ENCODE results near the gene ZNF343.
"Not testable (repeated sequence)": the region's sequence is repeated elsewhere in the genome, so short reads cannot be mapped to it uniquely, and the experiment has no call there.

DNA sequence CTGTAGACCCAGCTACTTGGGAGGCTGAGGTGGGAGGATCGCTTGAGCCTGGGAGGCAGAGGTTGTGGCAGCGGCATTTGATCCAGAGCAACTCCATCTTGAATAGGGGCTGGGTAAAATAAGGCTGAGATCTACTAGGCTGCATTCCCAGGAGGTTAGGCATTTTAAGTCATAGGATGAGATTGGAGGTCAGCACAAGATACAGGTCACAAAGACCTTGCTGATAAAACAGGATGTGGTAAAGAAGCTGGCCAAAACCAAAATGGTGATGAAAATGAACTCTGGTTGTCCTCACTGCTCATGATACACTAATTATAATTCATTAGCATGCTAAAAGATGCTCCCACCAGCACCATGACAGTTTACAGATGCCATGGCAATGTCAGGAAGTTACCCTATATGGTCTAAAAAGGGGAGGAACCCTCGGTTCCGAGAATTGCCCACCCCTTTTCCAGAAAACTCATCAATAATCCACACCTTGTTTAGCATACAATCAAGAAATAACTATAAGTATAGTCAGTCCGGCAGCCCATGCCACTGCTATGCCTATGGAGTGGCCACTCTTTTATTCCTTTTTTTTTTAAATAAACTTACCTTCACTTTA is 14.2 kb upstream of the ZNF343 start:
- TF ChIP-seq, protein P1, sequence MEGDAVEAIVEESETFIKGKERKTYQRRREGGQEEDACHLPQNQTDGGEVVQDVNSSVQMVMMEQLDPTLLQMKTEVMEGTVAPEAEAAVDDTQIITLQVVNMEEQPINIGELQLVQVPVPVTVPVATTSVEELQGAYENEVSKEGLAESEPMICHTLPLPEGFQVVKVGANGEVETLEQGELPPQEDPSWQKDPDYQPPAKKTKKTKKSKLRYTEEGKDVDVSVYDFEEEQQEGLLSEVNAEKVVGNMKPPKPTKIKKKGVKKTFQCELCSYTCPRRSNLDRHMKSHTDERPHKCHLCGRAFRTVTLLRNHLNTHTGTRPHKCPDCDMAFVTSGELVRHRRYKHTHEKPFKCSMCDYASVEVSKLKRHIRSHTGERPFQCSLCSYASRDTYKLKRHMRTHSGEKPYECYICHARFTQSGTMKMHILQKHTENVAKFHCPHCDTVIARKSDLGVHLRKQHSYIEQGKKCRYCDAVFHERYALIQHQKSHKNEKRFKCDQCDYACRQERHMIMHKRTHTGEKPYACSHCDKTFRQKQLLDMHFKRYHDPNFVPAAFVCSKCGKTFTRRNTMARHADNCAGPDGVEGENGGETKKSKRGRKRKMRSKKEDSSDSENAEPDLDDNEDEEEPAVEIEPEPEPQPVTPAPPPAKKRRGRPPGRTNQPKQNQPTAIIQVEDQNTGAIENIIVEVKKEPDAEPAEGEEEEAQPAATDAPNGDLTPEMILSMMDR (conservative IDR thresholded peaks at IDR 0.05 in 1 of 2, IDR thresholded peaks at IDR 0.05 in 1 of 2; ENCODE audit: low read depth in 1 of 2, low read length in 2 of 2) = not testable (repeated sequence)
- TF ChIP-seq EZH2 (IDR thresholded peaks at IDR 0.05; ENCODE audit: low read length, missing control alignments) = not testable (repeated sequence)
